ENCODE measurements around the gene CTTNBP2.

Gene CTTNBP2

GRCh38 chr7:117871778-117872538, 1.3 kb downstream of the CTTNBP2 start:
- peak in 12 of 14 donors; percentile 21 to 82 (median 70) for DNase-seq

GRCh38 chr7:117871401-117871777, 1.9 kb downstream of the CTTNBP2 start:
- DNase-seq, result peak in 1 of 14 donors; percentile 54

GRCh38 chr7:117870448-117871130, 2.7 kb downstream of the CTTNBP2 start:
- no peak for DNase-seq

- no peak for DNase-seq
Observed at GRCh38 chr7:117869374-117869773, 3.9 kb downstream of the CTTNBP2 start.

GRCh38 chr7:117863618-117864017, 9.6 kb downstream of the CTTNBP2 start:
- no peak for DNase-seq

- DNase-seq, result no peak
Observed at GRCh38 chr7:117862378-117862777, 10.9 kb downstream of the CTTNBP2 start.

- no peak for DNase-seq
Observed at GRCh38 chr7:117859246-117859812, 13.9 kb downstream of the CTTNBP2 start.

GRCh38 chr7:117858712-117859111, 14.5 kb downstream of the CTTNBP2 start:
- DNase-seq, result no peak

GRCh38 chr7:117857718-117858117, 15.5 kb downstream of the CTTNBP2 start:
- DNase-seq, result no peak

- DNase-seq, result no peak
Observed at GRCh38 chr7:117856196-117856595, 17.0 kb downstream of the CTTNBP2 start.

GRCh38 chr7:117854186-117854585, 19.1 kb downstream of the CTTNBP2 start:
- DNase-seq, result no peak

- no peak for DNase-seq
Observed at GRCh38 chr7:117848941-117849340, 24.3 kb downstream of the CTTNBP2 start.

GRCh38 chr7:117844678-117845077, 28.6 kb downstream of the CTTNBP2 start:
- no peak for DNase-seq

GRCh38 chr7:117841611-117842010, 31.6 kb downstream of the CTTNBP2 start:
- no peak for DNase-seq

GRCh38 chr7:117841011-117841410, 32.2 kb downstream of the CTTNBP2 start:
- no peak for DNase-seq

- no peak for DNase-seq
Observed at GRCh38 chr7:117839507-117839906, 33.7 kb downstream of the CTTNBP2 start.

GRCh38 chr7:117837841-117838240, 35.4 kb downstream of the CTTNBP2 start:
- DNase-seq, result no peak

- DNase-seq, result no peak
Observed at GRCh38 chr7:117835016-117835664, 38.1 kb downstream of the CTTNBP2 start.

- DNase-seq, result peak in 4 of 14 donors; percentile 3 to 50 (median 22)
Observed at GRCh38 chr7:117830422-117830954, 42.8 kb downstream of the CTTNBP2 start.

GRCh38 chr7:117829450-117830117, 43.7 kb downstream of the CTTNBP2 start:
- DNase-seq, result no peak

- DNase-seq, result no peak
Observed at GRCh38 chr7:117828825-117829224, 44.4 kb downstream of the CTTNBP2 start.

- DNase-seq, result no peak
Observed at GRCh38 chr7:117827862-117828261, 45.4 kb downstream of the CTTNBP2 start.
